SIG-M5 treated with dmso at 0.1 percent for 504 hours (cell line): ENCODE data around the gene NDP.

Experiments
- DNase-seq: peaks from one replicate; lab custom pipeline; 2025; ENCODE audit not compliant: unreplicated experiment; lab: John Stamatoyannopoulos, UW

The NDP gene, protein sequence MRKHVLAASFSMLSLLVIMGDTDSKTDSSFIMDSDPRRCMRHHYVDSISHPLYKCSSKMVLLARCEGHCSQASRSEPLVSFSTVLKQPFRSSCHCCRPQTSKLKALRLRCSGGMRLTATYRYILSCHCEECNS

DNA sequence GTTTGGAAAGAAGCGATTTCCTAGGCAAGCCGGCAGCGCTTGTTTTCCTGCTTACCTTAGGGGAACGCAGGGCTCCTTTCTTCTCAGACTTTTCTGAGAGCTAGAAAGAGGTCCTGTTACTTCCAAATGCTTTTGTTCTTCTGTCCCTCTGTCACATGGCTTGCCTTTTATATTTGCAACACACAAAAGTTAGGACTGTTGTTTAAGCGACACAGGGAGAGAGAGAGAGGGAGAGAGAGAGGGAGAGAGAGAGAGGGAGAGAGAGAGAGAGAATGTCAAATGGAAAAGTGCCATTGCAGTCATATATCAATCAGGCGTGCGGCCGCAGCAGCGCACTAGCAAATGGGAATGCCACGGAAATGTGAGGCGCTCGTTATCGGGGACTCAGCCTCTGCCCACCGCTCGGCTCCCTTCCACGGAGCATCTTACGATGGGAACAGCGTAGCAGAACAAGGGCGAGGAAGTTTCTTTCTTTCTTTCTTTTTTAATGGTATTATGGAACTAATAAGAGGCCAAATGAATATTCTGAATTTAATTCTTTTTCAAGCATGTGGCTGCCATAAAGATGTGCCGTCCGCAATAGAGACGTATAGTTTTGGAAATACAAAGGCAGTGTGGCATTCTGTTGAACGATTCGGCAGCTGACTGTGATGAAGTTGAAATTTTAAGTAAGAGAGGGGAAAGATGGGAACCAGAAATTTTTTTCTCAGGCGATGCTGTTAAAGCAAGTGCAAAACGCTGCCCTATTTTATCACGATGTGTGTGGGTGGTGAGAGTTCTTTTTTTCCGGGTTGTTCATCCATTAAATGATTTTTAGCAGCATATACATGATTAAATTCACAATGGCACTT is at the start of gene NDP:
TSS of gene NDP (minus strand) at position 142 of the 851 bp plus-strand sequence. CDS start 14,745 bp downstream, outside the sequence.
- no peak for DNase-seq

- no peak for DNase-seq
Measured at GRCh38 chrX:44022964-44023363, 49.8 kb upstream of the NDP start.

DNA sequence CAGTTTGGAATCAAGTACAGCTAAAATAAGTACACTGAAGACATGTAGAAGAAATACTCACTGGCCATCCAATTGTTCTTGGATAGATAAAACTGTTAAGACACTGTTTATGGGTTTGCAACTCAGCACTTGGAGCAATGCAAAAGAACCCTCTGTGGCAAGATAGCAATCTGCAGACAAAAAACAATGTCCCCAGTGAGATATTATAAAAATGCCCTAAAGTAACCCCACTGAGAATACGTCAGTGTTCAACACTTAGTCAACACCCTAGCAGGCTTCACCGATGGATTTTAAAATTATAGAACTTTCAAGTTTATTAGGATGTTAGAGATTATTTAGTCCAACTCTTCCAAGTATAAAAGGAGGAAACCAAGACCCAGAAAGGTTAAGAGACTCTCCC is 47.5 kb upstream of the NDP start:
- no peak for DNase-seq

DNA sequence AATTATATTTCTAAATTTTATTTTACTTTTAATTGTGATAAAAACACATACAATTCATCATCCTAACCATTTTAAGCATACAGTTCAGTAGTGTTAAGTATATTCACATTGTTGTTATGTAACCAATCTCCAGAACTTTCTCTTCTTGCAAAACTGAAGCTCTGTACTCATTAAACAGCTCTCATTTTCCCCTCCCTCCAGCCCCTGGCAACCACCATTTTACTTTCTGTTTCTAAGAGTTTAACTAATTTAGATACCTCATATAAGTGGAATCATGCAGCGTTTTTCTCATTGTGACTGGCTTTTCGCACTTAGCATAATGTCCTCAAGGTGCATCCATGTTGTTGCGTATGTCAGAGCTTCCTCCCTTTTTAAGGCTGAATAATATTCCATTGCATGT is 46.7 kb upstream of the NDP start:
- DNase-seq, result no peak

GRCh38 chrX:44017676-44018075 is 44.5 kb upstream of the NDP start:
- no peak for DNase-seq

DNA sequence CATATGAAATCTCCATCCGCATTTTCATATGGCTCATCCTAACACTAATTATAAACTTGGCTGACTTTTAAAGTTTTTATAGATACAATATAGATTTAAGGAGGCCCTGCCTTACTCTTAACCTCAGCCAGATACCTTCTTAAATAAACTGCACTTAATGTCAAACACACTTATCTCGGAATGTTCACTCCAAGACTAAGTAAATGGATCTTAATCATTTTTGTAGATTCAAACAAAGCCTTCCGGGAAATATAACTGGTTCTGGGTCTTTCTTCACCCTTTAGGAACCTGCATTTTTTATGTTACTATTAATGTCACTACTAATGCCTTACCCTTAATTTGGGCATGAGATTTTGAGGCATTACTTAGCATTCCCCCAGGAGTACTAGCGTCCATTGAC is 43.7 kb upstream of the NDP start:
- DNase-seq, result no peak

DNA sequence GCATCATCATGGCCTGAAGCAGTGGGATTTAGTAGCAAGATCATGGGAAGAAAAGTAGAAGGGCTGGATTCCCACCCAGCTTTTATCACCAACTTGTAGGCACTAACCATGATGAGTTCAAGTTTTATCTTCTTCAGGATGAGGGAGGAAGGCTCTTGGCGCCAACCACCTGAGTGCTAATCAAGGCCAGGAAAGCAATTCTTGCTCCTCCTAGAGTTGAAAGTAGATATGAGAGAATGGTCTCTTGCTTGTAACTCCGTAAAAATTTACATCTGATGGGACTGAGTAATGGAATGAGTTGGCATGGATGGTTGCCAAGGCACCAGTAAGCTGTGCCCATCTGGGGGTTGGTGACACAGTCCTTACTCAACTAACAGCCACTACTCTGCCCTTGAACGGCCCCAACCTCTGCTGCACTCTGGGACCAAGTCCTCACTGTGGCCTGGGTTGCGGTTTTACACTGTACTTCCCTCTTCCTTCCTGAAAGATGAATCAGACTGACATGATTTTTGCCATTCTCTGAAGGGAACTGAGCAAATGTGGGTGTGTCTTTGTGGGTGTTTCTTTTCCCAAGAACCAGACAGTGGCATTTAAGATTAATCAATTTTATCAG is 39.4 kb upstream of the NDP start:
- DNase-seq, result peak; percentile 76

- no peak for DNase-seq
Measured at GRCh38 chrX:44011506-44011905, 38.3 kb upstream of the NDP start.

DNA sequence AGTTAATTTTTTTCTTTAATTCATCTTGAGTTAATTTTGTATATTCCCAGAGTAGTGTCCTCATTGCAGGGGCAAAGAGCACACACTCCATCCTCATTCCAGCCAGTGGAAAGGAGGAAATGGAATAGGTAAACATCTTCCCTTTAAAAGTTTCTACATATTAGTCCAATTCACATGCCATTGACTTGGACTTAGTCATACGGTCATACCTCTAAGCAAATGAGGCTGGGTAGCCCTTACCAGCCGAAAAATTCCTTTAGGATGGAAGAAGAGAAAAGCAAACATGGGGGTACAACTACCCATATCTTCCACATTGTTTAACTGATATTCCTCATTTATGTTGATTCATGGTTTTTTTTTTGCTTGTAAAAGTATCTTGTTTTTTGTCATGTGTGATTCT is 37.4 kb upstream of the NDP start:
- no peak for DNase-seq

DNA sequence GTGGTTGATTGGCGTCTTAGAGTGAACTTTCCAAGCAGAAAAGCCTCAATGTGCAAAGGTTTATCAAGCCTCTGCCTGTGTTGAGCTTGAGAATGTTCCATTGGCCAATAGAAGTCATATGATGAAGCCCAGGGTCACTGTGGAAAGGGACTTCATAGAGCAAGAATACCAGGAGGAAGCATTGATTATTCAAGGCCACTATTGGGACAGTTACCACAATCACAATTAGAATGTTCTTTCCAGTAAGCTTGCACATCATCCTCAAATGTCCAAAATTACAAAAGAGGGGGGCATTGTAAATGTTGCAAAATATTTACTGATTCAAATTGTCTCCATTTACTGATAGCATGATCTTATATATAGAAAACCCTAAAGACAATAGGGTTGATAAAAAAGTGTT is 32.9 kb upstream of the NDP start:
- no peak for DNase-seq

GRCh38 chrX:44003975-44004374 is 30.8 kb upstream of the NDP start:
- no peak for DNase-seq

- no peak for DNase-seq
Measured at GRCh38 chrX:44002567-44002966, 29.4 kb upstream of the NDP start.

- DNase-seq, result no peak
Measured at GRCh38 chrX:43998374-43998773, 25.2 kb upstream of the NDP start.

- DNase-seq, result no peak
Measured at GRCh38 chrX:43996491-43996890, 23.3 kb upstream of the NDP start.

DNA sequence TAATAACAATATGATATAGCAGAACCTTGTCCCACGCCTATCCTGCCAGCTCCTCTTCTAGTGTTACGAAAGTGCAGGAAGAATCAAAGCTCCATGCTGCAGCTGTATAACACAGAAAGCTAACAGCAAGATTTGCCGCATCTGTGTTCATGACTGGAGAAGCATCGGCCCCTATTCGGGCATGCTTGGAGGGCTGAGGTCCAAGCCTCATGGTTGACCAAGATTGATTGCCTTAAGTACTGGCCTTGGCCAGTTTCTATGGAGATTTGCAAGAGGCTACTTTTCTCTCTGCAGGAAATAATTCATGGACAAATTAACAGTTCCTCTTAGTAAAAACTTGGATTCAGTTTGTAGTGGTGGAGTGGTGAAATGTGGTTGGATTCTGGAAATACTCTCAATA is 12.9 kb upstream of the NDP start:
- DNase-seq, result no peak

DNA sequence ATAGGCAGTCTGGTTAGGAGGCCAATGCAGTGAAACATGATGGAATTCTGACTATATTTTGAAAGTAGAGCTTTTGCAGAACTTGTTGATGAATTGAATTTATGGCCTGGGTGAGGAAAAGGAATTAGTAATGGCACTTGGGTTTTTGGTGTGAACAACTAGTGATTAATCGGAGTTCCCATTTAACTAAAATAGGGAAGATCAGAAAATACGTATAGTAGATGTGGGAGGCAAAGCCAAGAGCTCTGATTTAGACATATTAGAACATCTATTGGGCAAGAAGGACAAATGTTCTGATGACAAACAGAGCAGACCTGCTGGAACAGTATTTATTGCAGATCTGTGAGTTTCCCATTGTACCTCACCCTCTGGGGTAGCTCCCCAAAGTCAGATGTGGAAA is 12.3 kb upstream of the NDP start:
- no peak for DNase-seq

GRCh38 chrX:43978226-43978625 is 5.0 kb upstream of the NDP start:
- DNase-seq, result no peak

DNA sequence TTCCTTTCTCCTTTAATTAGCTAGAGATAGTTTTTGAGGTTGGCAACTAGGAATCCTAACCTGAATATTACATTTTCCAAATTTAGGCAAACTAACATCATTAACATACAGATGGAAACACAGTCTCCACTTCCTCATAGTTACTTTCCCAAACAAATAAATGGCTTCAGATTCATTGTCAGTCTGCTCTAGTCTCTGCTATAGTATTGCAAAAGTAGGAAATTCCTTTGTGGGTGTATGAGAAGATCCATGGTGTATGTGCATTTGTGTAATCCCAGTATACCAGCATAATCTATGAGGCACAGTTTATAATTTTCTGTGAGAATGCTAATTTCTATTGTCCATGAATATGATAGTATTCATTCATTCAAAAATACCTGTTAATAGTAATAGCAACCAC is 3.0 kb upstream of the NDP start:
- DNase-seq, result no peak

- no peak for DNase-seq
Measured at GRCh38 chrX:43975796-43976195, 2.6 kb upstream of the NDP start.

- DNase-seq, result no peak
Measured at GRCh38 chrX:43974741-43975465, 1.7 kb upstream of the NDP start.

DNA sequence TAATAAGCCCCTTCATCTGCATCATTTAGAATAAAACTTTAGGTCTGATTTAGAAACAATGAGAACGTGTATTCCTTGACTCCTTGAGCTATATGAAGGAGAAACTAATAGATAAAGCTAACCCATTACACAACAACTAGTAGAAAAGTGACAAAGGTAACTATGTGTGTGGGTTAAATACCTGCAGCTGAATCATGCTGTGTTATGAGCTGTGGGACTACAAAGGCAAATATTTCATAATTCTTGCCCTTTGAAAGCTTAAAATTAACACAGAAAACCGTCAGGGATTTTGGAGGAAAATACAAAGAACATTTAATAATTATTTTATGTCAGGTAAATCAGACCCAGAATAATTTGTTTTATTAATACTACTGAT is 898 bp upstream of the NDP start:
- no peak for DNase-seq
